PFSK-1 (cell line): ENCODE data around the gene DIP2B.

Experiments
- POLR2AphosphoS5 ChIP-seq: IDR thresholded peaks from 2 replicates; pipeline ENCODE4 v1.6.1; 2012; ENCODE audit warnings: low read depth, mild to moderate bottlenecking, control low read depth, low read length, moderate library complexity
- REST ChIP-seq, 2 experiments: IDR thresholded peaks; 2 replicates each; pipeline versions ENCODE4 v1.6.1 to v1.8.0; 2011 to 2012; ENCODE audit warnings: low read depth in 2 of 2, low read length in 2 of 2, control low read depth in 1 of 2, inconsistent platforms in 1 of 2, mild to moderate bottlenecking in 1 of 2, moderate library complexity in 1 of 2; ENCODE audit not compliant: insufficient read depth in 1 of 2
- SIN3A ChIP-seq: IDR thresholded peaks from 2 replicates; pipeline ENCODE4 v1.6.1; 2012; ENCODE audit warnings: mild to moderate bottlenecking, low read length, moderate library complexity, borderline replicate concordance; ENCODE audit not compliant: insufficient read depth
- TAF1 ChIP-seq: IDR thresholded peaks from 2 replicates; pipeline ENCODE4 v1.6.1; 2012; ENCODE audit warnings: low read length, control low read depth, borderline replicate concordance; ENCODE audit not compliant: insufficient read depth

GRCh38 chr12:50765095-50765911, 260.5 kb downstream of the DIP2B start:
- TF ChIP-seq REST (IDR thresholded peaks at IDR 0.05; ENCODE audit: insufficient read depth in 1 of 2, low read depth in 2 of 2, low read length in 2 of 2) (no peak), SIN3A (no peak), POLR2AphosphoS5 (no peak), TAF1 (no peak)
